ENCODE measurements around the gene WDR62. TPM values are rescaled to one million over a fixed set of nuclear protein-coding genes. Genes with fewer than 3 reads are reported as not detected.

The WDR62 gene
- total and polyA plus RNA-seq, 10 of the 15 experiments (the other 5 are each of a cell fraction or from before 2014, with no cell fraction given): 0.08 to 20.6 (median 10.9) TPM

- no peaks in the 10 kb centered on the region for H3K36me3 ChIP-seq (ENCODE audit: control insufficient read depth in 2 of 2, insufficient read depth in 2 of 2, low read length in 1 of 2)
- peak; percentile 61 for ATAC-seq
- H3K9ac ChIP-seq (ENCODE audit: control insufficient read depth, insufficient read depth, low read length): no peak overlapping the region
- ChIA-PET RAD21 (ENCODE audit: unreplicated experiment) (no interaction called here), CTCF (interaction anchor here (1.7 kb wide), 1 partner anchor 11 kb away, joined by 6 read pairs; no protein-coding TSS in a partner anchor), POLR2A (interaction anchor here (1.5 kb wide), 1 partner anchor 12 kb away, joined by 5 read pairs; no protein-coding TSS in a partner anchor), SMC1A (ENCODE audit: uncharacterized antibody, unreplicated experiment) (interaction anchor here (0.6 kb wide), 1 partner anchor 35 kb away, joined by 3 read pairs; no protein-coding TSS in a partner anchor)
- in situ Hi-C loops (cut with MboI): no loop called here
- no peaks in the 10 kb centered on the region for H3K27me3 ChIP-seq (replicated peaks in 1 of 2; ENCODE audit: control insufficient read depth in 2 of 2, insufficient read depth in 2 of 2, low read length in 1 of 2)
- no TSS peak for BruUV-seq (replicated peaks)
- peak overlapping the region; percentile 47; the same call in 1 of the 2 replicates for H3K4me3 ChIP-seq
- 7% methylated on average over 43 of the region's 50 CpGs for WGBS (ENCODE audit: insufficient coverage, insufficient replicate concordance, low lambda C conversion rate, missing lambda C conversion rate)
- peaks cover 9% of the 10 kb centered on the region for H3K79me2 ChIP-seq (ENCODE audit: control insufficient read depth, insufficient read depth, low read length)
- no peak for DNase-seq (ENCODE audit: low read depth, low spot score)
- no peaks in the 10 kb centered on the region; the same call in 1 of the 2 replicates for H3K4me1 ChIP-seq (ENCODE audit: control insufficient read depth, insufficient read depth, low read length)
- H3K9me3 ChIP-seq (replicated peaks; ENCODE audit: control insufficient read depth, insufficient read depth, low read length): no peaks in the 10 kb centered on the region
- intact Hi-C loops (cut with micrococcal nuclease; ENCODE audit: unreplicated experiment): no loop called here
- H3K27ac ChIP-seq (ENCODE audit: control insufficient read depth, insufficient read depth): no peak overlapping the region
- H3K4me2 ChIP-seq (ENCODE audit: control insufficient read depth, insufficient read depth): peak overlapping the region; percentile 66; the same call in 1 of the 2 replicates
- H4K20me1 ChIP-seq (ENCODE audit: control insufficient read depth, insufficient read depth): no peaks in the 10 kb centered on the region
- FAIRE-seq: no peak
- TF ChIP-seq BACH1 (IDR thresholded peaks at IDR 0.05; ENCODE audit: borderline replicate concordance) (peak; percentile 71), CBFB (IDR thresholded peaks at IDR 0.05; ENCODE audit: low read depth) (no peak), EGR1 (IDR thresholded peaks at IDR 0.05; ENCODE audit: borderline replicate concordance in 1 of 2, low read depth in 2 of 2, low read length in 2 of 2) (no peak), DPF2 (IDR thresholded peaks at IDR 0.05) (0 out of 2 replicates have a peak, but pooled peaks have one; percentile 49), ZSCAN29 (IDR thresholded peaks at IDR 0.05) (peak; percentile 99), BHLHE40 (IDR thresholded peaks at IDR 0.05; ENCODE audit: borderline replicate concordance in 1 of 2, low read depth in 2 of 2, low read length in 1 of 2) (peak in 1 of 2 experiments; percentile 56; a peak in 2 of 4 replicates), GATAD2B (conservative IDR thresholded peaks at IDR 0.05; ENCODE audit: low read depth) (peak; percentile 48; the same call in 1 of the 2 replicates), IKZF1 (conservative IDR thresholded peaks at IDR 0.05) (peak; percentile 57), SMARCA5 (IDR thresholded peaks at IDR 0.05) (0 out of 2 replicates have a peak, but pooled peaks have one; percentile 31), LARP7 (IDR thresholded peaks at IDR 0.05) (peak; percentile 25; the same call in 1 of the 2 replicates), ZBTB40 (IDR thresholded peaks at IDR 0.05; ENCODE audit: borderline replicate concordance) (no peak)
- TF ChIP-seq, protein P1, sequence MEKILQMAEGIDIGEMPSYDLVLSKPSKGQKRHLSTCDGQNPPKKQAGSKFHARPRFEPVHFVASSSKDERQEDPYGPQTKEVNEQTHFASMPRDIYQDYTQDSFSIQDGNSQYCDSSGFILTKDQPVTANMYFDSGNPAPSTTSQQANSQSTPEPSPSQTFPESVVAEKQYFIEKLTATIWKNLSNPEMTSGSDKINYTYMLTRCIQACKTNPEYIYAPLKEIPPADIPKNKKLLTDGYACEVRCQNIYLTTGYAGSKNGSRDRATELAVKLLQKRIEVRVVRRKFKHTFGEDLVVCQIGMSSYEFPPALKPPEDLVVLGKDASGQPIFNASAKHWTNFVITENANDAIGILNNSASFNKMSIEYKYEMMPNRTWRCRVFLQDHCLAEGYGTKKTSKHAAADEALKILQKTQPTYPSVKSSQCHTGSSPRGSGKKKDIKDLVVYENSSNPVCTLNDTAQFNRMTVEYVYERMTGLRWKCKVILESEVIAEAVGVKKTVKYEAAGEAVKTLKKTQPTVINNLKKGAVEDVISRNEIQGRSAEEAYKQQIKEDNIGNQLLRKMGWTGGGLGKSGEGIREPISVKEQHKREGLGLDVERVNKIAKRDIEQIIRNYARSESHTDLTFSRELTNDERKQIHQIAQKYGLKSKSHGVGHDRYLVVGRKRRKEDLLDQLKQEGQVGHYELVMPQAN (conservative IDR thresholded peaks at IDR 0.05): peak; percentile 36; the same call in 1 of the 2 replicates
- TF ChIP-seq, protein P2, sequence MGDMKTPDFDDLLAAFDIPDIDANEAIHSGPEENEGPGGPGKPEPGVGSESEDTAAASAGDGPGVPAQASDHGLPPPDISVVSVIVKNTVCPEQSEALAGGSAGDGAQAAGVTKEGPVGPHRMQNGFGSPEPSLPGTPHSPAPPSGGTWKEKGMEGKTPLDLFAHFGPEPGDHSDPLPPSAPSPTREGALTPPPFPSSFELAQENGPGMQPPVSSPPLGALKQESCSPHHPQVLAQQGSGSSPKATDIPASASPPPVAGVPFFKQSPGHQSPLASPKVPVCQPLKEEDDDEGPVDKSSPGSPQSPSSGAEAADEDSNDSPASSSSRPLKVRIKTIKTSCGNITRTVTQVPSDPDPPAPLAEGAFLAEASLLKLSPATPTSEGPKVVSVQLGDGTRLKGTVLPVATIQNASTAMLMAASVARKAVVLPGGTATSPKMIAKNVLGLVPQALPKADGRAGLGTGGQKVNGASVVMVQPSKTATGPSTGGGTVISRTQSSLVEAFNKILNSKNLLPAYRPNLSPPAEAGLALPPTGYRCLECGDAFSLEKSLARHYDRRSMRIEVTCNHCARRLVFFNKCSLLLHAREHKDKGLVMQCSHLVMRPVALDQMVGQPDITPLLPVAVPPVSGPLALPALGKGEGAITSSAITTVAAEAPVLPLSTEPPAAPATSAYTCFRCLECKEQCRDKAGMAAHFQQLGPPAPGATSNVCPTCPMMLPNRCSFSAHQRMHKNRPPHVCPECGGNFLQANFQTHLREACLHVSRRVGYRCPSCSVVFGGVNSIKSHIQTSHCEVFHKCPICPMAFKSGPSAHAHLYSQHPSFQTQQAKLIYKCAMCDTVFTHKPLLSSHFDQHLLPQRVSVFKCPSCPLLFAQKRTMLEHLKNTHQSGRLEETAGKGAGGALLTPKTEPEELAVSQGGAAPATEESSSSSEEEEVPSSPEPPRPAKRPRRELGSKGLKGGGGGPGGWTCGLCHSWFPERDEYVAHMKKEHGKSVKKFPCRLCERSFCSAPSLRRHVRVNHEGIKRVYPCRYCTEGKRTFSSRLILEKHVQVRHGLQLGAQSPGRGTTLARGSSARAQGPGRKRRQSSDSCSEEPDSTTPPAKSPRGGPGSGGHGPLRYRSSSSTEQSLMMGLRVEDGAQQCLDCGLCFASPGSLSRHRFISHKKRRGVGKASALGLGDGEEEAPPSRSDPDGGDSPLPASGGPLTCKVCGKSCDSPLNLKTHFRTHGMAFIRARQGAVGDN (IDR thresholded peaks at IDR 0.05): peak; percentile 62
- no peak overlapping the region for H2AFZ ChIP-seq (ENCODE audit: control insufficient read depth, low read depth, low read length)
Measured at GRCh38 chr19:36009220-36009619, 45.5 kb upstream of the WDR62 start.
